ENCODE results near the gene ABCB9.

The ABCB9 gene

GRCh38 chr12:122983789-122984515 lies 17.7 kb upstream of the ABCB9 start:
- FAIRE-seq (no peak), DNase-seq (ENCODE audit: insufficient read length, low spot score) (no peak)
- TF ChIP-seq POU2F2 (IDR thresholded peaks at IDR 0.05; ENCODE audit: low read depth, low read length): no peak

DNA sequence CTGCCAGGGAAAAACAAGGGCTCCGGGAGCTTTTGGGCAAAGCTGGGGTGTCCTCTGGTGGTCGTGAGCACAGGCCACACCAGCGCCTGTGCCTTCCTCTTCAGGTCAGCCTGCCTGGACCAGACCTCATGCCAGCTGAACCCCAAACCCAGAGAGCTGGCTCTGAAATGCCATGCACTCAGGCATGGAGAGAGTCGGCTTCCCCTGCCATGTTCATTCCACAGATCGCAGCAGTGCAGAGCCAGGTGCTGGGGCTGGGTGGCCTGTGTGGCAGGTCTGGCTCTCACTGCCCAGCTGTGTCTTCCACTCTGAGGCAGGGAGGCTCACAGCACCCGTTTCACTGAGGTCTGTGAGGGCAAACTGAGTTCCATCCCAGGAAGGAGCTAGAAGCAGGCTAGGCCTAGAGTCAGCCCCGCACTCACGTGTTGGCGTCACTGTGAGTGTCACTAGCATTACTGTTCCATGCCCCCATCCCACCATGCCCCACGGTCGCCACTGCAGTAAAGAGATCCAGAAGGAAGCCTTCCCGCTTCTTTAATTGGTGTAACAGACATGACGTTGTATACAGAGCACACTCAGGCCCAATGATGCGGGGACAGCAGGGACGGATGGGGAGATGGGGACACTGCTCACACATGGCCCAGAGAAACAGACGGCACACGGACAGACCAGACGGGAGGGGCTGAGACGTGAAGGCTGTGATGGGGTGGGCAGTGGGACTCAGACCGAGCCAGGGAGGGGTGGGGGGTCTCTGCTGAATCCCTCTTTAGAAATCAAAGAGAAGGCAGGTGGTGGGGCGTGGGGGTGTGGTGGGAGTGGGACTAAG lies 16.9 kb upstream of the ABCB9 start:
- TF ChIP-seq SPI1 (IDR thresholded peaks at IDR 0.05; ENCODE audit: low read depth, low read length): no peak
- no peak for TF ChIP-seq POLR2A (IDR thresholded peaks at IDR 0.05; ENCODE audit: low read depth, low read length)
- no peak for TF ChIP-seq POLR2AphosphoS5 (IDR thresholded peaks at IDR 0.05; ENCODE audit: low read depth, low read length)
- TF ChIP-seq POU2F2 (IDR thresholded peaks at IDR 0.05; ENCODE audit: low read depth, low read length): no peak
- TF ChIP-seq PAX5 (IDR thresholded peaks at IDR 0.05; ENCODE audit: insufficient read depth, low read length, severe bottlenecking): no peak
- FAIRE-seq: no peak
- no peak for DNase-seq (ENCODE audit: insufficient read length, low spot score)

DNA sequence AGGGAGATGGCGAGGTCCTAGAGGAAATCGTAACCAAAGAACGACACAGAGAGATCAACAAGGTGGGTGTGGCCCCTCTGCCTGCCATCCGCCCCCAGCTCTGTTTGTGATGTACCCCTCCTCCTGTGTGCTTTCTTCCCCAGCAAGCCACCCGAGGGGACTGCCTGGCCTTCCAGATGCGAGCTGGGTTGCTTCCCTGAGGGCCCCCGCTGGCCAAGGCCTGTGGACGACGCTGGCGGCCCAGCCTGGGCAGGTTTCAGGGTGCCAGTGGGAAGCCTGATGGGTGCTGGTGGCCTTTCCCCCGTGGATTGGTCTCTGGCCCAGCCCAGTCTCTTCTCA lies 16.2 kb upstream of the ABCB9 start:
- FAIRE-seq: no peak
- TF ChIP-seq PAX5 (IDR thresholded peaks at IDR 0.05; ENCODE audit: insufficient read depth, low read length, severe bottlenecking) (no peak), POLR2A (IDR thresholded peaks at IDR 0.05; ENCODE audit: low read depth, low read length) (no peak), TAF1 (IDR thresholded peaks at IDR 0.05; ENCODE audit: low read depth, low read length) (no peak), POLR2AphosphoS5 (IDR thresholded peaks at IDR 0.05; ENCODE audit: low read depth, low read length) (no peak), POU2F2 (IDR thresholded peaks at IDR 0.05; ENCODE audit: low read depth, low read length) (no peak), SPI1 (IDR thresholded peaks at IDR 0.05; ENCODE audit: low read depth, low read length) (no peak)
- DNase-seq (ENCODE audit: insufficient read length, low spot score): no peak

- TF ChIP-seq POLR2A (IDR thresholded peaks at IDR 0.05; ENCODE audit: low read depth, low read length) (no peak), POLR2AphosphoS5 (IDR thresholded peaks at IDR 0.05; ENCODE audit: low read depth, low read length) (no peak), SPI1 (IDR thresholded peaks at IDR 0.05; ENCODE audit: low read depth, low read length) (no peak), TAF1 (IDR thresholded peaks at IDR 0.05; ENCODE audit: low read depth, low read length) (no peak), PAX5 (IDR thresholded peaks at IDR 0.05; ENCODE audit: insufficient read depth, low read length, severe bottlenecking) (no peak), POU2F2 (IDR thresholded peaks at IDR 0.05; ENCODE audit: low read depth, low read length) (no peak)
- DNase-seq (ENCODE audit: insufficient read length, low spot score) (no peak), FAIRE-seq (no peak)
These were observed 15.6 kb upstream of the ABCB9 start for GRCh38 chr12:122981587-122982476.

- peak; percentile 35 for FAIRE-seq
- DNase-seq (ENCODE audit: insufficient read length, low spot score): no peak
- TF ChIP-seq PAX5 (IDR thresholded peaks at IDR 0.05; ENCODE audit: insufficient read depth, low read length, severe bottlenecking) (no peak), POLR2AphosphoS5 (IDR thresholded peaks at IDR 0.05; ENCODE audit: low read depth, low read length) (no peak), POLR2A (IDR thresholded peaks at IDR 0.05; ENCODE audit: low read depth, low read length) (no peak), POU2F2 (IDR thresholded peaks at IDR 0.05; ENCODE audit: low read depth, low read length) (no peak), TAF1 (IDR thresholded peaks at IDR 0.05; ENCODE audit: low read depth, low read length) (no peak), SPI1 (IDR thresholded peaks at IDR 0.05; ENCODE audit: low read depth, low read length) (no peak)
These were observed 14.8 kb upstream of the ABCB9 start for GRCh38 chr12:122981036-122981471.

GRCh38 chr12:122980183-122981035 lies 14.1 kb upstream of the ABCB9 start, which contains the start of gene ARL6IP4:
Gene ARL6IP4, plus strand, starts transcription at chr12:122980681. Its CDS starts 459 bp downstream, at chr12:122981140.
- FAIRE-seq: peak; percentile 66
- TF ChIP-seq PAX5 (IDR thresholded peaks at IDR 0.05; ENCODE audit: insufficient read depth, low read length, severe bottlenecking) (peak; percentile 52), POU2F2 (IDR thresholded peaks at IDR 0.05; ENCODE audit: low read depth, low read length) (no peak), POLR2AphosphoS5 (IDR thresholded peaks at IDR 0.05; ENCODE audit: low read depth, low read length) (peak; percentile 41; the same call in 1 of the 2 replicates), SPI1 (IDR thresholded peaks at IDR 0.05; ENCODE audit: low read depth, low read length) (no peak), TAF1 (IDR thresholded peaks at IDR 0.05; ENCODE audit: low read depth, low read length) (peak; percentile 61)
- DNase-seq (ENCODE audit: insufficient read length, low spot score): peak; percentile 93

DNA sequence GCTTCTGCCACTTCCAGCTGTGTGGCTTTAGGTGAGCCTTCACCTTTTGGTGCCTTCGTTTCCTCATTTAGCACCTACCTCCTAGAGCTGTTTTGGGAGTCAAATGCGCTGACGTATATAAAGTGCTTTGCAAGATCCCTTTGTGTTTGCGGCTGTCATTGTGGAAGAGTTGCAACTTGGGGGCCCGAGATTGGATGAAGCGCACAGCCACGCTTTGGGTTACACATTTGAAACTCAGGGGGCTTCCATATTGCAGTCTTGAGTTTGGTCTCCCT lies 13.6 kb upstream of the ABCB9 start:
- peak; percentile 50 for FAIRE-seq
- TF ChIP-seq POU2F2 (IDR thresholded peaks at IDR 0.05; ENCODE audit: low read depth, low read length): 0 out of 2 replicates have a peak, but pooled peaks have one; percentile 42
- no peak for TF ChIP-seq PAX5 (IDR thresholded peaks at IDR 0.05; ENCODE audit: insufficient read depth, low read length, severe bottlenecking)
- no peak for TF ChIP-seq SPI1 (IDR thresholded peaks at IDR 0.05; ENCODE audit: low read depth, low read length)
- no peak for DNase-seq (ENCODE audit: insufficient read length, low spot score)

GRCh38 chr12:122979001-122979907 lies 13.0 kb upstream of the ABCB9 start:
- DNase-seq (ENCODE audit: insufficient read length, low spot score): no peak
- no peak for FAIRE-seq
- TF ChIP-seq POLR2A (IDR thresholded peaks at IDR 0.05; ENCODE audit: low read depth, low read length): no peak
- no peak for TF ChIP-seq POLR2AphosphoS5 (IDR thresholded peaks at IDR 0.05; ENCODE audit: low read depth, low read length)
- TF ChIP-seq SPI1 (IDR thresholded peaks at IDR 0.05; ENCODE audit: low read depth, low read length): no peak
- no peak for TF ChIP-seq PAX5 (IDR thresholded peaks at IDR 0.05; ENCODE audit: insufficient read depth, low read length, severe bottlenecking)
- TF ChIP-seq TAF1 (IDR thresholded peaks at IDR 0.05; ENCODE audit: low read depth, low read length): no peak
- TF ChIP-seq POU2F2 (IDR thresholded peaks at IDR 0.05; ENCODE audit: low read depth, low read length): no peak

Measured in GM12891 (cell line).